ENCODE data around the gene OLIG1.

Gene OLIG1

DNA sequence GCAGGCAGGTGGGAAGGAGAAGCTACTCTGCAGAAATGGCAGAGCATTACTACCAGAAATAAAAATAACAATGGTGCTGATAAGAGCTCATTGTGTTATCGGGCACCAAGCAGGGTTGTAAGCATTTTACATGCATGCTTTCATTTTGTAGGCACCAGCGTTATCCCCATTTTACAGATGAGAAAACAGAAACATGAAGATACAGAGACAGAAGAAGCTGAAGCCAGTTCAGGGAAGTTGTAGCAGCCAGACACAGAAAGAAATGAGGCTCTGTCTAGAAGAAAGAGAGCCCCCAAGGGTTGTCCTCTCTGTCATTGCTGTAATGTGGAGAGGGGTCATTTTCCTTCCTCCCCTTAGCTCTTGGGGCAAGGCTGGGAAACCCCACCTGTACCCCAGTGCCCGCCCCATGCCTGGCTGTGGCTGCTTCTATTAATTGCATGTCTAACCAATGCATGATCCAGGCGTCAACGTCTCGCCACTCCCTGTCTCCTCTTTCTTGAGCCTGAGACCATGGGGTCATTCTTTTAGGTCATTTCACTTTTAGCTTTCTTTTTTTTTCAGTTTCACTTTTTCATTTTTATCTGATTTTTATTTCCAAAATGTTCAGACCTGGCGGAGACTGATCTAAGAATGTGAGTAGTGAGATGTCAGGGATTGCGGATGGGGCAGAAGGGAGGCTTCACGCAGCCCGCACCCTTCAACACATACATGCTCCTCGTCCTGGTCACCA, 6.8 kb downstream of the OLIG1 start:
- Histone ChIP-seq H3K4me3 (ENCODE audit: low read depth in 1 of 2, low read length in 2 of 2) (no peak overlapping the region), H3K9ac (ENCODE audit: low read length) (no peak overlapping the region), H3K27ac (ENCODE audit: low read depth, low read length) (no peak overlapping the region), H3K36me3 (ENCODE audit: insufficient read depth, low read length) (no peaks in the 10 kb centered on the region), H3K9me3 (ENCODE audit: low read length) (no peaks in the 10 kb centered on the region), H3K27me3 (ENCODE audit: control insufficient read depth in 1 of 2, insufficient read depth in 2 of 2, low read length in 2 of 2) (peaks cover 35 to 38% of the 10 kb centered on the region in 2 donors), H3K4me1 (ENCODE audit: insufficient read depth, low read length) (no peaks in the 10 kb centered on the region)

DNA sequence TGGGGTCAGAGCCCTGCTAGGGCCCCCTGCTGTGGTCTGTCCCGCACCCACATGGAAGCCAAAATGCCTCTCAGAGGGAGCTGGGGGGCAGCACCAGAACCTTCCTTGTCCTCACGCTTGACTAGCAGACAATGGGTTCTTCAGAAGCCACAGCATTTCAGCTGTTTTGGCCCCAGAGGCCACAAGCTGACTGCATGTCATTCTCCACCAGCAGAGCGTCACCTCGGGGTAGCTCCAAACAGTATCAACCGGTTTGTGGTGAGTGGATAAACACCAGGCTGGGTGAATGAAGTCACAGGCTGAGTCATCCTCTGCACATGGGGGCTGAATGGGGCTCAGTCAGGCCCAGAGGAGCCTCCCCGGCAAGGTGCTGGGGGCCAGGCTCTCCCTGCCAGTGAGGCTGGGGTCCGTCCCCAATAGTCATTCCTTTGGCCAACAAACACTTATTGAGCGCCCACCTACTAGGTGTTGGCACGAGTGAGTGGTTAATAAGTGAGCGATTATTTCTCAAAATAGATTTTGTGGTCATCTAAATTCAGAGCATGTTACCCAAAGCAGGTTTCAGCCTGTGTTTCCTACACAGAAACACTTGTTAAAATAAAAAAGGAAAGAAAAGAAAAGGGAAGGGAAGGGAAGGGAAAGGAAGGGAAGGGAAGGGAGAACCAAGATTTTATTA, 9.1 kb downstream of the OLIG1 start:
- Histone ChIP-seq H3K27me3 (ENCODE audit: control insufficient read depth in 1 of 2, insufficient read depth in 2 of 2, low read length in 2 of 2) (peaks cover 18% of the 10 kb centered on the region in 2 donors), H3K27ac (ENCODE audit: low read depth, low read length) (no peak overlapping the region), H3K4me1 (ENCODE audit: insufficient read depth, low read length) (no peaks in the 10 kb centered on the region), H3K9me3 (ENCODE audit: low read length) (no peaks in the 10 kb centered on the region), H3K9ac (ENCODE audit: low read length) (no peak overlapping the region), H3K36me3 (ENCODE audit: insufficient read depth, low read length) (no peaks in the 10 kb centered on the region), H3K4me3 (ENCODE audit: low read depth in 1 of 2, low read length in 2 of 2) (no peak overlapping the region)

- H3K4me1 ChIP-seq (ENCODE audit: insufficient read depth, low read length) = no peaks in the 10 kb centered on the region
- H3K9ac ChIP-seq (ENCODE audit: low read length) = no peak overlapping the region
- no peak overlapping the region for H3K27ac ChIP-seq (ENCODE audit: low read depth, low read length)
- H3K4me3 ChIP-seq (ENCODE audit: low read depth in 1 of 2, low read length in 2 of 2) = no peak overlapping the region
- H3K27me3 ChIP-seq (ENCODE audit: control insufficient read depth in 1 of 2, insufficient read depth in 2 of 2, low read length in 2 of 2) = peaks cover 8 to 12% of the 10 kb centered on the region in 2 donors
- H3K9me3 ChIP-seq (ENCODE audit: low read length) = no peaks in the 10 kb centered on the region
- H3K36me3 ChIP-seq (ENCODE audit: insufficient read depth, low read length) = no peaks in the 10 kb centered on the region
Measured at GRCh38 chr21:33080376-33080775, 10.4 kb downstream of the OLIG1 start.

GRCh38 chr21:33080776-33081175, 10.8 kb downstream of the OLIG1 start:
- Histone ChIP-seq H3K27ac (ENCODE audit: low read depth, low read length) (no peak overlapping the region), H3K36me3 (ENCODE audit: insufficient read depth, low read length) (no peaks in the 10 kb centered on the region), H3K27me3 (ENCODE audit: control insufficient read depth in 1 of 2, insufficient read depth in 2 of 2, low read length in 2 of 2) (peaks cover 8 to 10% of the 10 kb centered on the region in 2 donors), H3K9ac (ENCODE audit: low read length) (no peak overlapping the region), H3K4me1 (ENCODE audit: insufficient read depth, low read length) (no peaks in the 10 kb centered on the region), H3K9me3 (ENCODE audit: low read length) (no peaks in the 10 kb centered on the region), H3K4me3 (ENCODE audit: low read depth in 1 of 2, low read length in 2 of 2) (no peak overlapping the region)

- Histone ChIP-seq H3K27ac (ENCODE audit: low read depth, low read length) (no peak overlapping the region), H3K4me1 (ENCODE audit: insufficient read depth, low read length) (no peaks in the 10 kb centered on the region), H3K9me3 (ENCODE audit: low read length) (no peaks in the 10 kb centered on the region), H3K36me3 (ENCODE audit: insufficient read depth, low read length) (no peaks in the 10 kb centered on the region), H3K9ac (ENCODE audit: low read length) (no peak overlapping the region), H3K4me3 (ENCODE audit: low read depth in 1 of 2, low read length in 2 of 2) (no peak overlapping the region), H3K27me3 (ENCODE audit: control insufficient read depth in 1 of 2, insufficient read depth in 2 of 2, low read length in 2 of 2) (no peaks in the 10 kb centered on the region)
Measured at GRCh38 chr21:33088384-33088783, 18.4 kb downstream of the OLIG1 start.

GRCh38 chr21:33089395-33090119, 19.6 kb downstream of the OLIG1 start:
- Histone ChIP-seq H3K36me3 (ENCODE audit: insufficient read depth, low read length) (no peaks in the 10 kb centered on the region), H3K27ac (ENCODE audit: low read depth, low read length) (no peak overlapping the region), H3K27me3 (ENCODE audit: control insufficient read depth in 1 of 2, insufficient read depth in 2 of 2, low read length in 2 of 2) (no peaks in the 10 kb centered on the region), H3K4me3 (ENCODE audit: low read depth in 1 of 2, low read length in 2 of 2) (no peak overlapping the region), H3K9ac (ENCODE audit: low read length) (no peak overlapping the region), H3K9me3 (ENCODE audit: low read length) (no peaks in the 10 kb centered on the region), H3K4me1 (ENCODE audit: insufficient read depth, low read length) (no peaks in the 10 kb centered on the region)

- no peaks in the 10 kb centered on the region for H3K4me1 ChIP-seq (ENCODE audit: insufficient read depth, low read length)
- H3K27ac ChIP-seq (ENCODE audit: low read depth, low read length) = no peak overlapping the region
- no peak overlapping the region for H3K4me3 ChIP-seq (ENCODE audit: low read depth in 1 of 2, low read length in 2 of 2)
- H3K27me3 ChIP-seq (ENCODE audit: control insufficient read depth in 1 of 2, insufficient read depth in 2 of 2, low read length in 2 of 2) = no peaks in the 10 kb centered on the region
- no peaks in the 10 kb centered on the region for H3K9me3 ChIP-seq (ENCODE audit: low read length)
- H3K9ac ChIP-seq (ENCODE audit: low read length) = no peak overlapping the region
- no peaks in the 10 kb centered on the region for H3K36me3 ChIP-seq (ENCODE audit: insufficient read depth, low read length)
Measured at GRCh38 chr21:33096426-33096825, 26.5 kb downstream of the OLIG1 start.

- Histone ChIP-seq H3K4me3 (ENCODE audit: low read depth in 1 of 2, low read length in 2 of 2) (no peak overlapping the region), H3K36me3 (ENCODE audit: insufficient read depth, low read length) (no peaks in the 10 kb centered on the region), H3K9ac (ENCODE audit: low read length) (no peak overlapping the region), H3K4me1 (ENCODE audit: insufficient read depth, low read length) (no peaks in the 10 kb centered on the region), H3K9me3 (ENCODE audit: low read length) (peaks cover under 1% of the 10 kb centered on the region), H3K27ac (ENCODE audit: low read depth, low read length) (no peak overlapping the region), H3K27me3 (ENCODE audit: control insufficient read depth in 1 of 2, insufficient read depth in 2 of 2, low read length in 2 of 2) (no peaks in the 10 kb centered on the region)
Measured at GRCh38 chr21:33099131-33099530, 29.2 kb downstream of the OLIG1 start.

DNA sequence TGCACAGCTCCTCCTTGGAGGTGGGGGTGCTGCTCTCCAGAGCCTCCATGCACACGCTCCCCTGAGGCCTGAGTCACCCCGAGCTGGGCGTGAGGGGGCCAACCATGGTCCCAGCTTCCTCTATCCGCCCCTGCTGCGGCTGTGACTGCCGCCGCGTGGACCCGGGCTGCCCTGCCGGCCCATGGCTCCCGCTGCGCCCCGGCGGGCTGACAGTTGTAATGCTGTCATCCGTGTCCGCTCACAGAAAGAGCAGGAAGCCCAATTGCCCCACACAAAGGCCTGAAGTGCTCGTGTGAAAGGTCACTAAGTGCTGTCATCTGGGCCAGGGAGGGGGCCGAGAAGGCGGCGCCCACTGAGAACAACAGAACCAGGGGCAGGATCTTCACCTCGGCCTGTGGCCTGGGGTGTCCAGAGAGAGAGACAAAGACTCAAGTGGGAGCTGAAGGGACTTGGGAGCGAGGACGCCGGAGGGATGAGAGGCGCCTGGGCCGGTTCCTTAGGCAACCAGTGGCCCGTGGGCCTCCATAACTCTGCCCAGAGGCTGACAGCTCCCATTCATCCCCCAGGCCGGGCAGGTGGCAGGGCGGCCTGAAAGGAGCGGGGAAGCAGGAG, 31.5 kb downstream of the OLIG1 start:
- no peaks in the 10 kb centered on the region for H3K4me1 ChIP-seq (ENCODE audit: insufficient read depth, low read length)
- H3K4me3 ChIP-seq (ENCODE audit: low read depth in 1 of 2, low read length in 2 of 2) = no peak overlapping the region
- no peaks in the 10 kb centered on the region for H3K36me3 ChIP-seq (ENCODE audit: insufficient read depth, low read length)
- no peaks in the 10 kb centered on the region for H3K27me3 ChIP-seq (ENCODE audit: control insufficient read depth in 1 of 2, insufficient read depth in 2 of 2, low read length in 2 of 2)
- H3K9ac ChIP-seq (ENCODE audit: low read length) = no peak overlapping the region
- no peak overlapping the region for H3K27ac ChIP-seq (ENCODE audit: low read depth, low read length)
- H3K9me3 ChIP-seq (ENCODE audit: low read length) = peaks cover 5% of the 10 kb centered on the region

DNA sequence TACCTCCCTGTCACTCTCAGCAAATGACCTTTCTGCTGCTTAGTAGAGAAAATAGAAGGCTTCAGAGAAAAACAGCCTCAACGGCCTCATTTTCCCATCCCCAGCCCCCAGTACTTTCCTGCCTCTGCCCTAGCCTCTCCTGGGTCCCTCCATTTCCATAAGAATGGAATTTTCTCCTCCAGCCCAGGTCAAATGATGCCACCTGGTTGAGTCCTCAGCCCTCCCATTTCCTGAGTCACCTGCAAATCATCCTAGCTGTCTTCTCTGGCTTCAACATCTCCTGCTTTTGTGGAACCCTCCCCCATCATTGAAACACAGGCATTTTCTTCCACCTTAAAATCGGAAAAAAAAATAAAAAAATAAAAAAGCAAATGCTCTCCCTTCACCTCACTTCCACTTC, 35.1 kb downstream of the OLIG1 start:
- no peak overlapping the region for H3K9ac ChIP-seq (ENCODE audit: low read length)
- H3K36me3 ChIP-seq (ENCODE audit: insufficient read depth, low read length) = no peaks in the 10 kb centered on the region
- peaks cover 5% of the 10 kb centered on the region for H3K9me3 ChIP-seq (ENCODE audit: low read length)
- H3K27ac ChIP-seq (ENCODE audit: low read depth, low read length) = no peak overlapping the region
- peaks cover 3 to 23% of the 10 kb centered on the region in 2 donors for H3K27me3 ChIP-seq (ENCODE audit: control insufficient read depth in 1 of 2, insufficient read depth in 2 of 2, low read length in 2 of 2)
- H3K4me1 ChIP-seq (ENCODE audit: insufficient read depth, low read length) = peaks cover 5% of the 10 kb centered on the region
- H3K4me3 ChIP-seq (ENCODE audit: low read depth in 1 of 2, low read length in 2 of 2) = no peak overlapping the region

GRCh38 chr21:33108228-33108627, 38.3 kb downstream of the OLIG1 start:
- Histone ChIP-seq H3K27ac (ENCODE audit: low read depth, low read length) (no peak overlapping the region), H3K9ac (ENCODE audit: low read length) (no peak overlapping the region), H3K36me3 (ENCODE audit: insufficient read depth, low read length) (no peaks in the 10 kb centered on the region), H3K4me3 (ENCODE audit: low read depth in 1 of 2, low read length in 2 of 2) (no peak overlapping the region), H3K27me3 (ENCODE audit: control insufficient read depth in 1 of 2, insufficient read depth in 2 of 2, low read length in 2 of 2) (peaks cover 11 to 43% of the 10 kb centered on the region in 2 donors), H3K4me1 (ENCODE audit: insufficient read depth, low read length) (peaks cover 5% of the 10 kb centered on the region), H3K9me3 (ENCODE audit: low read length) (peaks cover 5% of the 10 kb centered on the region)
